Activated CD8-positive, alpha-beta T cell treated with anti-CD3 and anti-CD28 coated beads for 36 hours (primary cell): Measurements from ENCODE around the gene DDC. TPM values are rescaled to one million over a fixed set of nuclear protein-coding genes. Genes with fewer than 3 reads are reported as not detected.

Source experiments
- ATAC-seq: fragments of 200-7000 bp; cut with Tn5 transposase; one replicate; pipeline ENCODE4 v1.10.0; 2021; ENCODE audit warnings: mild to moderate bottlenecking, moderate library complexity
- CTCF ChIA-PET: fragments of 350-600 bp; sonication (Branson Sonifier 250); formaldehyde crosslinking; loops from one replicate; lab custom pipeline; 2021; ENCODE audit warnings: antibody characterized with exemption; lab: Charles Lee
- POLR2A ChIA-PET: fragments of 350-600 bp; sonication (Branson Sonifier 250); formaldehyde crosslinking; loops from one replicate; lab custom pipeline; 2021; ENCODE audit warnings: antibody characterized with exemption; lab: Charles Lee
- DNase-seq: peaks from one replicate; pipeline ENCODE4 v3.0.0-alpha.2; 2020
- H3K27ac Mint-ChIP-seq: one replicate; pipeline ENCODE4 v1.8.0; 2021; ENCODE audit warnings: mild to moderate bottlenecking, mixed read lengths
- H3K27me3 Mint-ChIP-seq: one replicate; pipeline ENCODE4 v1.8.0; 2021; ENCODE audit warnings: mixed read lengths
- H3K36me3 Mint-ChIP-seq: one replicate; pipeline ENCODE4 v1.8.0; 2021; ENCODE audit warnings: low read depth, mixed read lengths
- H3K4me1 Mint-ChIP-seq: one replicate; pipeline ENCODE4 v1.8.0; 2021; ENCODE audit warnings: low read depth, mixed read lengths
- H3K4me3 Mint-ChIP-seq: one replicate; pipeline ENCODE4 v1.8.0; 2021; ENCODE audit warnings: mild to moderate bottlenecking, moderate library complexity, mixed read lengths
- H3K9me3 Mint-ChIP-seq: one replicate; pipeline ENCODE4 v1.8.0; 2021; ENCODE audit warnings: mixed read lengths
- intact Hi-C: fragments of 100-400 bp; cut with micrococcal nuclease; formaldehyde crosslinking; loops from one replicate; pipeline ENCODE4 v1.10.0; 2022
- total RNA-seq, 2 experiments: library from RNA; stranded (reverse); gene quantifications; one replicate each; pipeline ENCODE4 v1.2.3, GENCODE V29; 2021
- TF ChIP-seq, protein P1 (sequence below): fragments of 200-600 bp; IDR thresholded peaks from one replicate; pipeline ENCODE4 v1.8.0; 2022; ENCODE audit warnings: antibody characterized with exemption, mild to moderate bottlenecking

The DDC gene
- total RNA-seq, 2 experiments from 2014 or later, result 0.36 to 1.2 TPM

DNA sequence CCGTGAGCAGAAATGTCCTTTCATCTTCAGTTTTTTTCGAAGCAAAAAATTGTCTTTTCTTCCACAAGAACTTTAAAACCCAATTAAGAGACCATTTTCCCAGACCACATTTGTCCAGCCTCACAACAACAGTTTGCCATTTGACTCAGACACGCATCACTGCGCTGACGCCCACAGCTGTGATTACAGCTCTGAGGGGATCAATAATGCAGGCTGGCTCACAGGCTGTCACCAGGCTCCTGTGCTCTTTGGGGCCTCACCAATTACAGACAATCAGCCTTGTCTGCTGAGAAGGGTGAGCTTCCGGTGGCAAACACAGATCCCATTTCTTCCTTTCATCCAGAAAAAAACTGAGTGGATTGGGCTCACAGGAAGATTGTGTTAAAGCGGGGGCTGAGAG lies 33.3 kb downstream of the DDC start:
- intact Hi-C loops, result no loop called here
- TF ChIP-seq, protein P1, sequence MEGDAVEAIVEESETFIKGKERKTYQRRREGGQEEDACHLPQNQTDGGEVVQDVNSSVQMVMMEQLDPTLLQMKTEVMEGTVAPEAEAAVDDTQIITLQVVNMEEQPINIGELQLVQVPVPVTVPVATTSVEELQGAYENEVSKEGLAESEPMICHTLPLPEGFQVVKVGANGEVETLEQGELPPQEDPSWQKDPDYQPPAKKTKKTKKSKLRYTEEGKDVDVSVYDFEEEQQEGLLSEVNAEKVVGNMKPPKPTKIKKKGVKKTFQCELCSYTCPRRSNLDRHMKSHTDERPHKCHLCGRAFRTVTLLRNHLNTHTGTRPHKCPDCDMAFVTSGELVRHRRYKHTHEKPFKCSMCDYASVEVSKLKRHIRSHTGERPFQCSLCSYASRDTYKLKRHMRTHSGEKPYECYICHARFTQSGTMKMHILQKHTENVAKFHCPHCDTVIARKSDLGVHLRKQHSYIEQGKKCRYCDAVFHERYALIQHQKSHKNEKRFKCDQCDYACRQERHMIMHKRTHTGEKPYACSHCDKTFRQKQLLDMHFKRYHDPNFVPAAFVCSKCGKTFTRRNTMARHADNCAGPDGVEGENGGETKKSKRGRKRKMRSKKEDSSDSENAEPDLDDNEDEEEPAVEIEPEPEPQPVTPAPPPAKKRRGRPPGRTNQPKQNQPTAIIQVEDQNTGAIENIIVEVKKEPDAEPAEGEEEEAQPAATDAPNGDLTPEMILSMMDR, result no peak
- H3K27me3 Mint-ChIP-seq, result peaks cover 3% of the 10 kb centered on the region
- CTCF ChIA-PET, result interaction anchor here (1.4 kb wide), 1 partner anchor 439 kb away, joined by 4 read pairs; no protein-coding TSS in a partner anchor
- no peak for DNase-seq
- H3K36me3 Mint-ChIP-seq, result no peaks in the 10 kb centered on the region
- peaks cover 8% of the 10 kb centered on the region for H3K4me1 Mint-ChIP-seq
- no peaks in the 10 kb centered on the region for H3K9me3 Mint-ChIP-seq
- POLR2A ChIA-PET, result no interaction called here
- H3K4me3 Mint-ChIP-seq, result no peak overlapping the region
- H3K27ac Mint-ChIP-seq, result no peak overlapping the region
- ATAC-seq, result no peak

DNA sequence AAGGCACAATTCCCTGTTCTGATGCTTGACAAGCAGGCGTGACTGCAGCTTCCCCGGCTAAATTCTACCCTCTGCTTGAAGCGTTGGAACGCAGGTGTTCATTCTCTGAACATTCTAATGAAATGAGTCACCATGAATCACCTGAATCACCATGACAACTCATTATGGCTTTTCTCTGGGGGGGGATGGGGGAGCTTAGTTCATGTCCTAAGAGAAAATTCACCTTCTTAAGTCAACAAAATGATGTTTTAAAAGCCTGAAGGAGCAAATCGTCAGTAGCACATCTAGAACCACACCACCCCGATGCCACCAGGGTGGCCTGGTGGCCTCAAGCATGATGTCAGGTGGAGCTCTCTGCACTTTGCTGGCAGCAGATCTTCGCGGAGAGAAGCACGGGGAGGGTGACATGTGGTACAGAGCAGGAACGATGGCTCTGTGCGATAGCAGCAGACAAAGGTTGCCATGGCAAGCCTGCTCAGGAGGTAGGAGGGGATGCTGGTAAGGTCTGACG lies 33.7 kb downstream of the DDC start:
- CTCF ChIA-PET, result interaction anchor here (1.4 kb wide), 1 partner anchor 439 kb away, joined by 4 read pairs; no protein-coding TSS in a partner anchor
- DNase-seq, result peak; percentile 35
- no peak overlapping the region for H3K4me3 Mint-ChIP-seq

DNA sequence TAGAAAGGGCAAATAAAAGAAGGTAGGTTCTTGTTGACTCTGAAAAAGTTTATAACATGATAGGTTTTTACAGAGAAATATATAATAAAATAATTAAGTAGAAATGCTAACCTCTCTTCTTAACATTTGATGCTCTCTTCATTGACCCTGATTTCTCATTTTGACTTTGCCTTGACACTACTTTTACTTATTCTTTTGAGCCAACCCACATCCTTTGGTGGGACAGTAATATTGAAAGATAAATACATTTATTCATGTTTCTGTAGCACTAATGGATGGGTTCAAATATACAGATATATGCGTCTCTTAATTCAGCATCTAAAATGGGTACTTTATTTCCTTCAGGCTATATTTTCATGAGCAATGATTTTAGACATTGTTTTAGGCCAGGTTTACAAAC lies 34.4 kb downstream of the DDC start:
- Mint-ChIP-seq H3K27me3 (peaks cover 3% of the 10 kb centered on the region), H3K4me1 (peaks cover 8% of the 10 kb centered on the region), H3K27ac (no peak overlapping the region), H3K4me3 (no peak overlapping the region), H3K36me3 (no peaks in the 10 kb centered on the region), H3K9me3 (no peaks in the 10 kb centered on the region)
- ChIA-PET CTCF (no interaction called here), POLR2A (no interaction called here)
- DNase-seq, result no peak
- intact Hi-C loops, result no loop called here
- no peak for ATAC-seq
- TF ChIP-seq, protein P1, result no peak

More for the DNA sequence above, 33.7 kb downstream of the DDC start:
- Mint-ChIP-seq H3K27me3 (peaks cover 3% of the 10 kb centered on the region), H3K36me3 (no peaks in the 10 kb centered on the region), H3K4me1 (peaks cover 8% of the 10 kb centered on the region), H3K27ac (no peak overlapping the region), H3K9me3 (no peaks in the 10 kb centered on the region)
- POLR2A ChIA-PET, result no interaction called here
- TF ChIP-seq, protein P1, result no peak
- peak; percentile 61 for ATAC-seq
- intact Hi-C loops, result no loop called here

DNA sequence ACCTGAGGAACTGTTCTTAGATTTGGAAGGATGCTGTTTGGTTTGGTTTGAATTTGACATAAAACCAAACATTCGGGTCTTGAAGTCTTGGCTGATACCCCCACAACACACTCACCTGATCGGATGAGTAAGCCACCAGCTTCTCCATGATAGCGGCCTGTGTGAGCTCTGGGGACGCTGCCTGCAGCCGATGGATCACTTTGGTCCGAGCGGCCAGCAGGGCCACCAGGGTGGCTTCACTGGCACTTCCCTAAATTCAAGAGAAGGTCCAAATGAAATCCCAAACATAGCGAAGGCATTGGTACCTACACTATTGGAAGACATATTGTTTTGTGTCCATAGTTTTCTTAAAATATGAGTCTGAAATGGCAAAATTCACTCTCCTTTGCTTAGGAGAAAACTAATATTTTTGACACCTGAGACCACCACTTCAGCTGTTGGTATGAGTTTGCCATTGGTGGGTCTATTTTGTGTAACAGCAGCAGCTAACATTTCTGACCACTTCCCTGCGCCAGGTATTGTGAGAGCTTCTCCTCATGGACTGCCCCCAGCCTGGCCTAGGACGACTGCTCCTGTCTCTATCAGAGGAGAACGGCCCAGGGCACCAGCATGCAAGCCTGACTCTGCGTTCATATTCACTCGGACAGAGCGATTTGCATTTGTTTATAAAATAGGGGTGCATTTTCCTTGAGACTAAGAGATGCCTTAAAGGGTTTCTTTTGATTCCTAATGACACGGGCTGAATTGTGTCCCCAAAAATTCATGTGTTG lies 35.9 kb downstream of the DDC start:
- DNase-seq (no peak), ATAC-seq (no peak)
- TF ChIP-seq, protein P1, result no peak
- Mint-ChIP-seq H3K4me3 (no peak overlapping the region), H3K36me3 (no peaks in the 10 kb centered on the region), H3K9me3 (no peaks in the 10 kb centered on the region), H3K4me1 (peaks cover 8% of the 10 kb centered on the region), H3K27ac (no peak overlapping the region), H3K27me3 (peaks cover 3% of the 10 kb centered on the region)
- ChIA-PET CTCF (no interaction called here), POLR2A (no interaction called here)
- intact Hi-C loops, result no loop called here
